GM13977 (cell line): ENCODE results near the gene TRIM8.
A peak's percentile ranks its signal among the peaks of the same experiment; 100 is the strongest.
"Not testable (repeated sequence)": the region's sequence is repeated elsewhere in the genome, so short reads cannot be mapped to it uniquely, and the experiment has no call there.

Source experiments
- DNase-seq: peaks from one replicate; pipeline ENCODE4 v3.0.0; 2012; ENCODE audit warnings: low spot score
- in situ Hi-C: fragments of 300-500 bp; cut with MboI; formaldehyde crosslinking; loops from one replicate; pipeline ENCODE4 v1.12.0; 2022; ENCODE audit warnings: low sequenced_read_pairs, low pct_unique_long_range_greater_than_20kb, mixed read lengths, inconsistent platforms; ENCODE audit not compliant: unreplicated experiment
- TF ChIP-seq, protein P1 (sequence below): IDR thresholded peaks from 2 replicates; pipeline ENCODE4 v1.5.1; 2012; ENCODE audit warnings: mild to moderate bottlenecking, control low read depth; ENCODE audit not compliant: insufficient read depth; ENCODE audit errors: extremely low read depth, missing control alignments

Gene TRIM8

DNA sequence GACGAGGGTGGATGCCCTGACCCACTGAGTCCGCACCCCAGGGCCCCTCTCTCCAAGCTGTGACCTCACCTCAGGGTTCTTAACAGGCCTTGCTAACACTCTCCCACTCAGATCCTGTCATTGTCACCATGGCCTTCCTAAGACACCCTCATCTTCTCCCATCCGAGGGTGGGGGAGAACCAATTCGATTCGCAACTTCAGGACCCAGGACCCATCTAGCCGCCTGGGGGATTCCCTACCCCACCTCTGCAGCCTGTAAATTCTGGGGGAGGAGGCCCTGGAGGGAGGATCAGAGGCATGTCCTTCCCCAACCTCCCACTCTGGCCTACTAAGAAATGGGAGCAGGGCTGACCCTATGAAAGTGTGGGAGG is 17.4 kb downstream of the TRIM8 start:
- in situ Hi-C loops, result no loop called here
- TF ChIP-seq, protein P1, sequence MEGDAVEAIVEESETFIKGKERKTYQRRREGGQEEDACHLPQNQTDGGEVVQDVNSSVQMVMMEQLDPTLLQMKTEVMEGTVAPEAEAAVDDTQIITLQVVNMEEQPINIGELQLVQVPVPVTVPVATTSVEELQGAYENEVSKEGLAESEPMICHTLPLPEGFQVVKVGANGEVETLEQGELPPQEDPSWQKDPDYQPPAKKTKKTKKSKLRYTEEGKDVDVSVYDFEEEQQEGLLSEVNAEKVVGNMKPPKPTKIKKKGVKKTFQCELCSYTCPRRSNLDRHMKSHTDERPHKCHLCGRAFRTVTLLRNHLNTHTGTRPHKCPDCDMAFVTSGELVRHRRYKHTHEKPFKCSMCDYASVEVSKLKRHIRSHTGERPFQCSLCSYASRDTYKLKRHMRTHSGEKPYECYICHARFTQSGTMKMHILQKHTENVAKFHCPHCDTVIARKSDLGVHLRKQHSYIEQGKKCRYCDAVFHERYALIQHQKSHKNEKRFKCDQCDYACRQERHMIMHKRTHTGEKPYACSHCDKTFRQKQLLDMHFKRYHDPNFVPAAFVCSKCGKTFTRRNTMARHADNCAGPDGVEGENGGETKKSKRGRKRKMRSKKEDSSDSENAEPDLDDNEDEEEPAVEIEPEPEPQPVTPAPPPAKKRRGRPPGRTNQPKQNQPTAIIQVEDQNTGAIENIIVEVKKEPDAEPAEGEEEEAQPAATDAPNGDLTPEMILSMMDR, result no peak

DNA sequence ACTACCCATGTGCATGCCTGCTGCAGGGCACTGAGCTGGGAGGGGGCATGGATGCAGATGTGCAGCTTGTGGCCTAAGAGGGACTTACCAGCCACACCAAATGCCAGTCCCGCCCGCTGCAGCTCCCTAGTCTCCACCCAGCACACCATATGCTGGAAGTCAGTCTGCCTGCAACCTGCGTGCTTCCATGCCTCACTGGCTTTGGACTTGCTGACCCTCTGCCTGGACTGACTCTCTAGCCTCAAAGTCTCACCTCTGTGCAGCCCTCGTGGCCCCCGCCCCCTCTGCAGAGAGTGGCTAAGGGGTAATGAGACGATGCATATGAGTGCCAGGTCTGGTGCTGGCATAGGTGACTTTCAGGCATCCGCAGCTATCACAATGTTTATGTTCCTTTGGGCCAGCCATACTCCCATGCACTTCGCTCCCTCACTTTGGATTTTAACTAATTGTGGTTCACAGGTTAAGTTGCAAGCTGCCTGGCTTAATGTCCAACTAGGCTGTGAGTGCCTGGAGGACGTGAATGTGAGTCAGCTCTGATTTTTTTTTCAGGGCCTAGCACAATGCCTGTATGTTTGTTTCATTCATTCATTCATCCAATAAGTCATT is 21.7 kb downstream of the TRIM8 start:
- in situ Hi-C loops, result no loop called here
- TF ChIP-seq, protein P1, result no peak
- DNase-seq, result no peak

More for the DNA sequence above, 17.4 kb downstream of the TRIM8 start:
- no peak for DNase-seq

DNA sequence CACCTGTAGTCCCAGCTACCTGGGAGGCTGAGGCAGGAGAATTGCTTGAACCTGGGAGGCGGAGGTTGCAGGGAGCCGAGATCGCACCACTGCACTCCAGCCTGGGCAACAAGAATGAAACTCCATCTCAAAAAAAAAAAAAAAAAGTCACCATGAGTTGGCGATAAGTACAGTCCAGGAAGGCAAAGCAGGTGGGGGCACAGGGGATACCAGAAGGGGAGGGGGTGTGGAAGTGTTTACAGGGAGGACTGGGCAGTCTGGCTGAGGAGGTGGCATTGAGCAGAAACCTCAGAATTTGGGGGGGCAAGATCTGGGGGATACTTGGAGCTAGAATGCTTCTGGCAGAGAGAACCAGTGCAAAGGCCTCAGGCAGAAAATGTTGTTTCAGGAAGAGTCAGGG is 23.1 kb downstream of the TRIM8 start:
- DNase-seq, in situ Hi-C loops: not testable (repeated sequence)

DNA sequence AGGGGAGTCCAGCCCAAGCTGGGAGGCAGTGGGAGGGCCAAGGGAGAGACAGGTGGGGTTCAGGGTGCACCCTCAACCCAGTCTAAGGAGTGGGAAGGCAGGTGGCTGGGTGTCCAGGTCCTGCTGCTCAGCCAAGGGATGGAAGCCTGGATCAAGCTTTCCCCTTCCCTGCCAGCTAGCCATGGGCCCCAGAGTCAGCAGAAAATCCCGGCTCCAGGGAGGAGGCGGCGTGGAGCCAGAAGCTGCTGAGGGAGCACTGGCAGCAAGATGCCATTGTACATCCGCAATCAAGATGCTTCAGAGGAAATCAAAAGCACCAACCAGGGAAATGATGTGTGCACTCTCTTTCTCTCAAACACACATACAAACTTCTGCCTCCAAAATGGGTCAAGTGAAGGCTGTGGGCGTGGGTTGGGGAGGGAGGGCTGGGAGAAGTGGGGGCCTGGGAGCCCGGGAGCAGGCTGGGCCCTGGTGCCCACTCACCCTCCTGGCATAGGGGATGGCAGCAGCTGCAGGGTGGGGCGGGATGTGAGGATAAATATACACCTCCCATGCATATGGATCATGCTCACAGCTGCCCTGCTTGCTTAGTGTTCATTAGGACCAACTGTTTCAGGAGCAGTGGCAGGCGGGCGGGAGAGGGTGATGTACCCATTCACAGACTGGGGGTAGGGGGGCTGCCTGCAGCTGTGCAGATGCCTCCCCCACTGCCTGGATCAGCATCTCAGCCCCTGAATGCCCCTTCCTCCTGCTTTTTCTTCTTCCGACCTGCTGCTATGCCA is 24.2 kb downstream of the TRIM8 start:
- no peak for DNase-seq
- in situ Hi-C loops, result no loop called here
- TF ChIP-seq, protein P1, result no peak

DNA sequence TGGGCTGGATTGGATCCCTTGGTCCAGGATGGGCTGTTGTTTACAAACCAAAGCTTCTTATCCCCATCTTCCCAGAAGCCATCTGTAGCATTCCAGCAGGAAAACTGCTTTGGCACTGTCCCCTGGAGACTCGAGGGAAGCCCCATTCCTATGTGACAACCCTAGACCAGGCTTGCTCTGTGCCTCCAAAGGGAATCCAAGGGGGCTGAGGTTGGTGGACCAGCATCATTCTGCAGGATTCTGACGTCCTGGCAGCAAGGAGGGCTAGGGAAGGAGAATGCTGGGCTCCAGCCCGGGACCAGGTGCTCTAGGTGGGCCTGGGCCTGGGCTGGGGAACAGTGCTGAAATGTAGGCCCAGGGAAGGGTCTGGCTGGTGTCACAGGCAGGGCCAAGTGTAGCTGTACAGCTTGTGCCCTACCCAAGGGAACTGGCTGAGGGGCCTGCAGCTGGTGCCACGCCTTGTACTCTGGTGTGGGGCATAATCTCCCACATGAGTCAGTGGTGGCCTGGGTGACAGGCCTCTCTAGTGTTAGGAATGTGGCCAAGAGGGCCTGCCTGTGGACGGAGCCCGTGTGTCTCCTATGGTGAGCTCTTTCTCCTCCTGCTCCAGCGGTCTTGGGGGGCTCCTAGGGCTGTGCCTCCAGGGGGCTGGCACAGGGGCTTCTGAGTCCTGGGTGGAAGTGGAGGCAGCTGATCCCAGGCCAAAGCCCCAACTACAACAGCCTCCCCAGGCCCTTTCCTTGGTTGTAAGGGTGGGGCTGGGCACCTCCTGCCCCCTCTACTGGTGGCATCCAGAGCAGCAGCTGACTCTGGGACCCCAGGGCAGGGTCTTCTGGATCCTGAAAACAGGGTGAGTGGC is 25.2 kb downstream of the TRIM8 start:
- DNase-seq, result no peak

DNA sequence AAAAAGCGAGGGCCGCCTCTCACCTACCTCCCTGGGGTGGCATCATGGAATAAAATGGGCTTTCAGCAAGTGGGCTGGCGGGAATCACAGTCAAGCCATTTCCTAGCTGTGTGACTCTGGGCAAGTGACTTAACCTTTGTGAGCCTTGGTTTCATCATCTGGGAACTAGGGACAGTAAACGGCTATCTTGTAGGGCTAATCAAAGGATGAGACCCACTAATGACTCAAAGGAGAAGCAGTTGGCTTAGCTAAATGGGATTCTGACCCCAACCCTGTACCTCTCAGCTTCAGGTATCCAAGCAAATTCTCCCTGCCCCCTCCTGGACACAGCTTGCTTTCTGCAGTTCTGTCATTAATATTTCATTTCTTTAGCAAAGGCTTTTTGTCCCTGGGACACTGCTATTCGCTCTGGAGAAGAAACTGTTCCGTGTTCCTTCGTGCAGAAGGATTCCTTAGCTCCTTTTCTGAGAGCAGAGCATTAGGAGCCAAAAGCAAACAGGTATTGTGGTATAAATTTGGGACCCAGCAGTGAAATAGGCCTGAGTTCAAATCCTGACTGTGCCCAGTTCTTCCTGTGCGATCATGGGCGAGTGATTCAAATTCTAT is 25.9 kb downstream of the TRIM8 start:
- TF ChIP-seq, protein P1, result no peak
- DNase-seq, result no peak
- in situ Hi-C loops, result no loop called here

More for the DNA sequence above, 25.2 kb downstream of the TRIM8 start:
- TF ChIP-seq, protein P1, result peak; percentile 48
- in situ Hi-C loops, result no loop called here
